ENCODE measurements around the gene FAM20A.
A peak's percentile ranks its signal among the peaks of the same experiment; 100 is the strongest.

Gene FAM20A

GRCh38 chr17:68580236-68580770, 20.9 kb downstream of the FAM20A start:
- Histone ChIP-seq H3K27ac (no peak overlapping the region), H3K9ac (ENCODE audit: insufficient read length) (no peak overlapping the region)

GRCh38 chr17:68579194-68579927, 21.8 kb downstream of the FAM20A start:
- Histone ChIP-seq H3K9ac (ENCODE audit: insufficient read length) (no peak overlapping the region), H3K36me3 (ENCODE audit: insufficient read depth, low read length) (no peaks in the 10 kb centered on the region), H3K27ac (no peak overlapping the region), H3K4me3 (no peak overlapping the region), H3K9me3 (ENCODE audit: low read depth, low read length) (no peaks in the 10 kb centered on the region)
- DNase-seq (ENCODE audit: low read depth, low spot score): no peak
- no peak for TF ChIP-seq FOXP2 (optimal IDR thresholded peaks at IDR 0.05; ENCODE audit: control extremely low read depth, extremely low read length, insufficient read depth)
- TF ChIP-seq POLR2AphosphoS5 (IDR thresholded peaks at IDR 0.05; ENCODE audit: borderline replicate concordance, low read depth, low read length): no peak
- TF ChIP-seq EZH2 (IDR thresholded peaks at IDR 0.05): no peak

More at GRCh38 chr17:68580236-68580770, 20.9 kb downstream of the FAM20A start:
- Histone ChIP-seq H3K36me3 (ENCODE audit: insufficient read depth, low read length) (no peaks in the 10 kb centered on the region), H3K9me3 (ENCODE audit: low read depth, low read length) (no peaks in the 10 kb centered on the region), H3K4me3 (no peak overlapping the region)
- TF ChIP-seq EZH2 (IDR thresholded peaks at IDR 0.05) (no peak), POLR2AphosphoS5 (IDR thresholded peaks at IDR 0.05; ENCODE audit: borderline replicate concordance, low read depth, low read length) (no peak), FOXP2 (optimal IDR thresholded peaks at IDR 0.05; ENCODE audit: control extremely low read depth, extremely low read length, insufficient read depth) (no peak)
- no peak for DNase-seq (ENCODE audit: low read depth, low spot score)

- Histone ChIP-seq H3K9me3 (ENCODE audit: low read depth, low read length) (no peaks in the 10 kb centered on the region), H3K36me3 (ENCODE audit: insufficient read depth, low read length) (no peaks in the 10 kb centered on the region), H3K4me3 (no peak overlapping the region), H3K9ac (ENCODE audit: insufficient read length) (no peak overlapping the region), H3K27ac (no peak overlapping the region)
- TF ChIP-seq POLR2AphosphoS5 (IDR thresholded peaks at IDR 0.05; ENCODE audit: borderline replicate concordance, low read depth, low read length) (no peak), FOXP2 (optimal IDR thresholded peaks at IDR 0.05; ENCODE audit: control extremely low read depth, extremely low read length, insufficient read depth) (no peak), EZH2 (IDR thresholded peaks at IDR 0.05) (no peak)
- no peak for DNase-seq (ENCODE audit: low read depth, low spot score)
Measured at GRCh38 chr17:68578236-68578635, 22.9 kb downstream of the FAM20A start.

- H3K36me3 ChIP-seq (ENCODE audit: insufficient read depth, low read length): no peaks in the 10 kb centered on the region
- no peak overlapping the region for H3K27ac ChIP-seq
- no peaks in the 10 kb centered on the region for H3K9me3 ChIP-seq (ENCODE audit: low read depth, low read length)
- H3K4me3 ChIP-seq: no peak overlapping the region
- TF ChIP-seq FOXP2 (optimal IDR thresholded peaks at IDR 0.05; ENCODE audit: control extremely low read depth, extremely low read length, insufficient read depth): no peak
- no peak for TF ChIP-seq EZH2 (IDR thresholded peaks at IDR 0.05)
- no peak for TF ChIP-seq POLR2AphosphoS5 (IDR thresholded peaks at IDR 0.05; ENCODE audit: borderline replicate concordance, low read depth, low read length)
- no peak overlapping the region for H3K9ac ChIP-seq (ENCODE audit: insufficient read length)
- no peak for DNase-seq (ENCODE audit: low read depth, low spot score)
Measured at GRCh38 chr17:68577497-68577821, 23.7 kb downstream of the FAM20A start.

- H3K4me3 ChIP-seq: no peak overlapping the region
- TF ChIP-seq POLR2AphosphoS5 (IDR thresholded peaks at IDR 0.05; ENCODE audit: borderline replicate concordance, low read depth, low read length) (no peak), FOXP2 (optimal IDR thresholded peaks at IDR 0.05; ENCODE audit: control extremely low read depth, extremely low read length, insufficient read depth) (no peak), EZH2 (IDR thresholded peaks at IDR 0.05) (no peak)
- DNase-seq (ENCODE audit: low read depth, low spot score): no peak
- H3K9me3 ChIP-seq (ENCODE audit: low read depth, low read length): no peaks in the 10 kb centered on the region
- H3K36me3 ChIP-seq (ENCODE audit: insufficient read depth, low read length): no peaks in the 10 kb centered on the region
- no peak overlapping the region for H3K9ac ChIP-seq (ENCODE audit: insufficient read length)
- H3K27ac ChIP-seq: no peak overlapping the region
Measured at GRCh38 chr17:68576811-68577496, 24.2 kb downstream of the FAM20A start.

- Histone ChIP-seq H3K9me3 (ENCODE audit: low read depth, low read length) (no peaks in the 10 kb centered on the region), H3K36me3 (ENCODE audit: insufficient read depth, low read length) (no peaks in the 10 kb centered on the region), H3K9ac (ENCODE audit: insufficient read length) (no peak overlapping the region), H3K4me3 (no peak overlapping the region), H3K27ac (no peak overlapping the region)
- DNase-seq (ENCODE audit: low read depth, low spot score): no peak
- no peak for TF ChIP-seq POLR2AphosphoS5 (IDR thresholded peaks at IDR 0.05; ENCODE audit: borderline replicate concordance, low read depth, low read length)
- no peak for TF ChIP-seq EZH2 (IDR thresholded peaks at IDR 0.05)
- no peak for TF ChIP-seq FOXP2 (optimal IDR thresholded peaks at IDR 0.05; ENCODE audit: control extremely low read depth, extremely low read length, insufficient read depth)
Measured at GRCh38 chr17:68576137-68576536, 25.0 kb downstream of the FAM20A start.

- no peak overlapping the region for H3K9ac ChIP-seq (ENCODE audit: insufficient read length)
- TF ChIP-seq FOXP2 (optimal IDR thresholded peaks at IDR 0.05; ENCODE audit: control extremely low read depth, extremely low read length, insufficient read depth) (no peak), POLR2AphosphoS5 (IDR thresholded peaks at IDR 0.05; ENCODE audit: borderline replicate concordance, low read depth, low read length) (no peak)
- no peak overlapping the region for H3K4me3 ChIP-seq
- no peaks in the 10 kb centered on the region for H3K9me3 ChIP-seq (ENCODE audit: low read depth, low read length)
- DNase-seq (ENCODE audit: low read depth, low spot score): no peak
- no peak overlapping the region for H3K27ac ChIP-seq
- H3K36me3 ChIP-seq (ENCODE audit: insufficient read depth, low read length): no peaks in the 10 kb centered on the region
Measured at GRCh38 chr17:68573338-68573737, 27.8 kb downstream of the FAM20A start.

GRCh38 chr17:68572138-68572842, 28.9 kb downstream of the FAM20A start:
- DNase-seq (ENCODE audit: low read depth, low spot score): peak; percentile 30
- Histone ChIP-seq H3K9me3 (ENCODE audit: low read depth, low read length) (no peaks in the 10 kb centered on the region), H3K4me3 (no peak overlapping the region), H3K9ac (ENCODE audit: insufficient read length) (no peak overlapping the region), H3K27ac (no peak overlapping the region), H3K36me3 (ENCODE audit: insufficient read depth, low read length) (no peaks in the 10 kb centered on the region)
- no peak for TF ChIP-seq FOXP2 (optimal IDR thresholded peaks at IDR 0.05; ENCODE audit: control extremely low read depth, extremely low read length, insufficient read depth)
- no peak for TF ChIP-seq POLR2AphosphoS5 (IDR thresholded peaks at IDR 0.05; ENCODE audit: borderline replicate concordance, low read depth, low read length)
- no peak for TF ChIP-seq EZH2 (IDR thresholded peaks at IDR 0.05)
